ENCODE results near the gene HPSE2. TPM values are rescaled to one million over a fixed set of nuclear protein-coding genes. Genes with fewer than 3 reads are reported as not detected.

HPSE2 gene
- total and polyA plus RNA-seq, 2 of the 8 experiments (the other 6 are each of a cell fraction or from before 2014, with no cell fraction given): 0.41 to 0.58 TPM

- WGBS, 2 experiments (ENCODE audit: extremely low coverage in 1 of 2, insufficient coverage in 1 of 2, insufficient read length in 1 of 2, insufficient replicate concordance in 2 of 2, low coverage in 1 of 2, low lambda C conversion rate in 2 of 2, missing lambda C conversion rate in 1 of 2): 100% methylated on average over 1 of the region's 1 CpG; no CpG with 5 or more reads in 1 of the 2 experiments
- Histone ChIP-seq H3K56ac (replicated peaks; ENCODE audit: insufficient read length, low read depth, low read length) (no peak overlapping the region), H4K20me1 (replicated peaks in 1 of 2; ENCODE audit: control insufficient read depth in 1 of 2, insufficient read depth in 2 of 2, low read length in 2 of 2) (no peaks in the 10 kb centered on the region), H3K27ac (ENCODE audit: low read depth, low read length) (no peak overlapping the region), H3K9me3 (ENCODE audit: insufficient read depth in 2 of 2, low read depth in 1 of 2, low read length in 1 of 2) (no peaks in the 10 kb centered on the region), H3K23ac (ENCODE audit: insufficient read length) (no peak overlapping the region), H3K27me3 (replicated peaks in 1 of 4; ENCODE audit: control insufficient read depth in 3 of 4, extremely low read depth in 1 of 4, insufficient read depth in 3 of 4, low read length in 3 of 4) (no peaks in the 10 kb centered on the region), H3K79me1 (ENCODE audit: low read depth, low read length) (no peaks in the 10 kb centered on the region), H2AK5ac (ENCODE audit: low read depth, low read length) (no peak overlapping the region), H2BK5ac (ENCODE audit: low read depth, low read length) (0 out of 2 replicates have a peak overlapping the region, but pooled peaks have one; percentile 55), H3K9ac (replicated peaks in 1 of 4; ENCODE audit: extremely low read depth in 1 of 4, low read depth in 3 of 4, low read length in 3 of 4) (peak overlapping the region in 1 of 4 experiments; percentile 1; a peak in 1 of 7 replicates), H3K4ac (replicated peaks; ENCODE audit: insufficient read length, low read depth, low read length) (peak overlapping the region; percentile 8), H2AFZ (ENCODE audit: low read length) (no peak overlapping the region), H3K79me2 (ENCODE audit: control insufficient read depth in 1 of 2, insufficient read depth in 2 of 2, low read length in 2 of 2) (no peaks in the 10 kb centered on the region), H2BK120ac (replicated peaks; ENCODE audit: low read depth, low read length) (peak overlapping the region; percentile 24), H3K23me2 (ENCODE audit: low read depth, low read length) (no peaks in the 10 kb centered on the region), H2BK15ac (ENCODE audit: low read length) (no peak overlapping the region), H2BK12ac (ENCODE audit: low read depth, low read length) (0 out of 2 replicates have a peak overlapping the region, but pooled peaks have one; percentile 23), H3K14ac (ENCODE audit: insufficient read length) (no peak overlapping the region), H3K18ac (ENCODE audit: extremely low read depth, low read length) (no peak overlapping the region), H4K8ac (ENCODE audit: extremely low read depth, insufficient read depth, low read length) (no peak overlapping the region), H2BK20ac (ENCODE audit: low read length) (peak overlapping the region; percentile 62; the same call in 1 of the 2 replicates), H3K4me3 (ENCODE audit: extremely low read depth in 1 of 4, insufficient read depth in 2 of 4, low read depth in 3 of 4, low read length in 4 of 4) (no peak overlapping the region), H4K5ac (ENCODE audit: insufficient read length, low read depth, low read length) (no peak overlapping the region), H3K4me2 (ENCODE audit: insufficient read depth in 1 of 2, low read depth in 2 of 2, low read length in 2 of 2) (no peak overlapping the region), H3K36me3 (ENCODE audit: control insufficient read depth in 2 of 4, insufficient read depth in 4 of 4, low read length in 3 of 4) (no peaks in the 10 kb centered on the region), H3K4me1 (replicated peaks in 1 of 4; ENCODE audit: control insufficient read depth in 3 of 4, insufficient read depth in 4 of 4, low read length in 3 of 4) (peaks cover 4 to 13% (median 11%) of the 10 kb centered on the region in 4 experiments; a peak in 5 of 7 replicates), H4K91ac (replicated peaks; ENCODE audit: insufficient read length, low read length) (no peak overlapping the region)
- POLR2A ChIA-PET (ENCODE audit: partially characterized antibody): no interaction called here
- no peak for DNase-seq (ENCODE audit: low read depth in 1 of 2, low spot score in 2 of 2)
- CTCF ChIA-PET (ENCODE audit: partially characterized antibody): interaction anchor here (0.9 kb wide), 1 partner anchor 9 kb away, joined by 3 read pairs; no protein-coding TSS in a partner anchor
- FAIRE-seq: no peak
- no peak for TF ChIP-seq NANOG (IDR thresholded peaks at IDR 0.05; ENCODE audit: insufficient read depth, low read depth, low read length, poor library complexity, severe bottlenecking)
- TF ChIP-seq CTCF (IDR thresholded peaks at IDR 0.05; ENCODE audit: control extremely low read depth in 1 of 3, insufficient read depth in 1 of 3, low read depth in 1 of 3, low read length in 3 of 3): no peak
- no peak for TF ChIP-seq KDM1A (IDR thresholded peaks at IDR 0.05; ENCODE audit: borderline replicate concordance, low read length)
- TF ChIP-seq CBX5 (IDR thresholded peaks at IDR 0.05; ENCODE audit: low read depth, low read length): no peak
- TF ChIP-seq PHF8 (conservative IDR thresholded peaks at IDR 0.05; ENCODE audit: low read depth, low read length): no peak
- no peak for TF ChIP-seq HDAC2 (IDR thresholded peaks at IDR 0.05; ENCODE audit: borderline replicate concordance in 1 of 2, low read depth in 2 of 2, low read length in 2 of 2)
- no peak for TF ChIP-seq CREB1 (IDR thresholded peaks at IDR 0.05)
- no peak for TF ChIP-seq GABPA (IDR thresholded peaks at IDR 0.05; ENCODE audit: borderline replicate concordance, insufficient read depth, low read length)
- TF ChIP-seq CBX8 (IDR thresholded peaks at IDR 0.05; ENCODE audit: borderline replicate concordance, low read depth, low read length): no peak
- TF ChIP-seq CTBP2 (IDR thresholded peaks at IDR 0.05; ENCODE audit: borderline replicate concordance, insufficient read depth, insufficient read length, low read length): no peak
Observed at GRCh38 chr10:98644466-98644865, 591.2 kb downstream of the HPSE2 start.

All from H1 (cell line).